Measurements from ENCODE around the gene CHGA.

CHGA gene

GRCh38 chr14:92895352-92895878 lies 27.5 kb upstream of the CHGA start:
- TF ChIP-seq REST (IDR thresholded peaks at IDR 0.05; ENCODE audit: insufficient replicate concordance, low read depth) (no peak), SPI1 (IDR thresholded peaks at IDR 0.05; ENCODE audit: borderline replicate concordance, low read depth) (no peak), GABPA (IDR thresholded peaks at IDR 0.05; ENCODE audit: low read depth) (no peak), POLR2AphosphoS5 (IDR thresholded peaks at IDR 0.05; ENCODE audit: low read depth) (no peak), CTCF (IDR thresholded peaks at IDR 0.05; ENCODE audit: insufficient read depth, low read length) (no peak)
- H3K27me3 ChIP-seq (ENCODE audit: insufficient read depth, poor library complexity, severe bottlenecking): peaks cover 5% of the 10 kb centered on the region

GRCh38 chr14:92897922-92898565 lies 24.9 kb upstream of the CHGA start:
- peaks cover 9% of the 10 kb centered on the region for H3K27me3 ChIP-seq (ENCODE audit: insufficient read depth, poor library complexity, severe bottlenecking)
- no peak for DNase-seq (ENCODE audit: low read depth in 1 of 2, low spot score in 1 of 2)
- TF ChIP-seq REST (IDR thresholded peaks at IDR 0.05; ENCODE audit: insufficient replicate concordance, low read depth) (no peak), CTCF (IDR thresholded peaks at IDR 0.05; ENCODE audit: insufficient read depth, low read length) (no peak), GABPA (IDR thresholded peaks at IDR 0.05; ENCODE audit: low read depth) (no peak)
- H3K27ac ChIP-seq (replicated peaks): no peak overlapping the region
- no peak overlapping the region for H3K4me3 ChIP-seq (replicated peaks; ENCODE audit: insufficient read depth, low read length)

More at GRCh38 chr14:92895352-92895878, 27.5 kb upstream of the CHGA start:
- no peak overlapping the region for H3K27ac ChIP-seq (replicated peaks)
- no peak for DNase-seq (ENCODE audit: low read depth in 1 of 2, low spot score in 1 of 2)
- no peak overlapping the region for H3K4me3 ChIP-seq (replicated peaks; ENCODE audit: insufficient read depth, low read length)

GRCh38 chr14:92898566-92899131 lies 24.3 kb upstream of the CHGA start:
- TF ChIP-seq GABPA (IDR thresholded peaks at IDR 0.05; ENCODE audit: low read depth) (no peak), POLR2AphosphoS5 (IDR thresholded peaks at IDR 0.05; ENCODE audit: low read depth) (no peak), CTCF (IDR thresholded peaks at IDR 0.05; ENCODE audit: insufficient read depth, low read length) (no peak), SPI1 (IDR thresholded peaks at IDR 0.05; ENCODE audit: borderline replicate concordance, low read depth) (no peak), REST (IDR thresholded peaks at IDR 0.05; ENCODE audit: insufficient replicate concordance, low read depth) (no peak)
- Histone ChIP-seq H3K27me3 (ENCODE audit: insufficient read depth, poor library complexity, severe bottlenecking) (peaks cover 10% of the 10 kb centered on the region), H3K27ac (replicated peaks) (no peak overlapping the region), H3K4me3 (replicated peaks; ENCODE audit: insufficient read depth, low read length) (no peak overlapping the region)
- DNase-seq (ENCODE audit: low read depth in 1 of 2, low spot score in 1 of 2): no peak

All from HL-60 (cell line).